HuH-7 (cell line): ENCODE data around the gene ASPN.

Experiments
- DNase-seq: peaks from one replicate; pipeline ENCODE4 v3.0.0; 2011; ENCODE audit warnings: low spot score

Gene ASPN

GRCh38 chr9:92504881-92505280 lies 22.6 kb upstream of the ASPN start:
- no peak for DNase-seq

GRCh38 chr9:92503156-92503555 lies 20.9 kb upstream of the ASPN start:
- DNase-seq, result no peak

GRCh38 chr9:92501671-92502393 lies 19.5 kb upstream of the ASPN start:
- DNase-seq, result peak; percentile 53

- no peak for DNase-seq
Measured at GRCh38 chr9:92500725-92501124, 18.4 kb upstream of the ASPN start.

GRCh38 chr9:92499701-92500100 lies 17.4 kb upstream of the ASPN start:
- no peak for DNase-seq

DNA sequence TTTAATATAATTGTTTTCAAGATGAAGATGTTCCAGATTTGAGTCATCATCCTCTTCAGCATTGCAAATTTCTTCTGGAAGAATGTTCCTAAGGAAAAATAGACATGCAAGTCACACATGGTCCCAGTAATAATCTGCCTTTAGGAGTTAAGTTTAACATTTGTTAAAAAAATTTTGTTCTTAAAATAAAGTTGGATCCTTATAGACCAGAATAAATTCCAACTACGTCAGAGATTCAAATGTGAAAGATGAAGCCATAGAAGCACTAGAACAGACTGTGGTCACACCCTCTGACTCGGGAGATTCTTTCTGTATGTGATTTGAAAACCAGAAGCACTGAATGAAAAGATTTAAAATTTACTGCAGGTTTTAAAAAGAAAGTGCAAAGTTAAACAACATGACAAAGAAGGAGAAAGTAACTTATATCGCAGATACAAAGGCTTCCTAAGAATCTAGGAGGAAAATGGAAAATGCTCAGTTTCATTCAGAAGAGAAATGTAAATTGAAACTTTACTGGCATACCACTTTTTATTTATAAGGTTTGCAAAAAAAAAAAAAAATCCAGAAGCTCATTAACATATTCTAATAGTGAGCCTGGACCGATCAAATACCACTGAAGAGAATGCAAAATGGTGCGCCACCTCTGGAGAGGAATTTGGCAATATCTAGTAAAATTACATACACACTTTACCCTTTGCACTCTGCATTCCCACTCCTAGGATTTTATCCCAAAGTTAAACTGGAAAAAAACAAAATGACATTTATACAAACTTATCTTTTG lies 14.3 kb upstream of the ASPN start:
- no peak for DNase-seq

- DNase-seq, result no peak
Measured at GRCh38 chr9:92494856-92495255, 12.6 kb upstream of the ASPN start.

DNA sequence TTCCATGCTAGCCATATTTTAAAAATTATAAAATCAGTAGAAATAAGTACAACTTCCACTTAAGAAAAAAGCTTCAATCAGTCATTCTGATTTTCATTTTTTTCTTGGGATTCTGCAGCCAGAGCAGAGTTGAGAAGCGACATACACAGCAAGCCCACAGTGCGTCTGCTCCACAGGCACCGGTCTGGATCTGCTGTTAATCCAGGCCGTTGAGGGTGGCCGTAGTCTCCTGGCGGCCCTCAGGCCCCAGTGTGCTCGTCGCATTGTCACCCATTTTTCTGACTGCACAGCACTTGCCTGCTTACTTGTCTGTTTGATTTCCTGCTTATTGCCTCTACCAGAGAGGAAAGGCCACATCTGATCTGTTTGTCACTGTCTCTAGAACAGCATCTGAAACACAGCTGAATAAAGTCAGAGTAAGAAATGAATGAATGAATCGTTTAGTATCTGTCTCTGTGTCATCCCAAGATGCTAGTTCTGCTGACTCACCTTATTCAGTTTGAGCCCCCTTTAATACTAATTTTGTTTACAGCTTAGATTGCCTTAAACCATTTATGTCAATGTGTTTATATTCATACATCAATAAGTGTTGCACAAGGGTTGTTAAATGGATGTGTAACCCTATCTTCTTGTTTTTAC lies 11.6 kb upstream of the ASPN start:
- no peak for DNase-seq

DNA sequence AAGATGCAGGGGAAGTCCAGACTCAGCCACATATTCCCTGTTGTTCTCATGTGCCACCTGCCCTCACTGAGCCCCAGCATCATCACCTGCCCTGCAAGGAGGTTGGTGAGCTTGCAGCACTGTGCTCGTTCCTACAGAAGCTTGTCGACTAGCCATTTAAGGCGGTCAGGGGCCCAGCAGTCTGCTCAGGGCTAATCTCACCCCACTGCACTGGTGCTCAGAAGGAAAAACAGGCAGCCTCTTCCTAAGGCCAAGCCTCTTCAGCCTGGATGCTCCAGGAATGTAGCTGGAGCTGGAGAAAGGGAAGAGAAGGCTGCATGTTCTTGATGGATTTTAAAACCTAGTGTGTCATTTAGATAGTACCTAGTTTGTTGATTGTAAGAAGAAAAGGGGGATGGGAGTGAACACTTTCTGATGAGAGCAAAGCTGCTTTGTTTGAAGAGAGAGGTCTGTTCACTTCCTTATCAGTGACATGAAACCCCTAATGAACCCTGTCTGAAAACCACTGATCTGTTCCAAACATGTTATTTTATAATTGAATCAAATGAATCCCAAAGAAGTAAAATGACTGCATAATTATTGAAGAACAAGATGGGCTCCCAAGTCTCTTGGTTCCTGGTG lies 10.6 kb upstream of the ASPN start:
- no peak for DNase-seq

GRCh38 chr9:92488681-92489550 lies 6.6 kb upstream of the ASPN start:
- DNase-seq, result no peak

DNA sequence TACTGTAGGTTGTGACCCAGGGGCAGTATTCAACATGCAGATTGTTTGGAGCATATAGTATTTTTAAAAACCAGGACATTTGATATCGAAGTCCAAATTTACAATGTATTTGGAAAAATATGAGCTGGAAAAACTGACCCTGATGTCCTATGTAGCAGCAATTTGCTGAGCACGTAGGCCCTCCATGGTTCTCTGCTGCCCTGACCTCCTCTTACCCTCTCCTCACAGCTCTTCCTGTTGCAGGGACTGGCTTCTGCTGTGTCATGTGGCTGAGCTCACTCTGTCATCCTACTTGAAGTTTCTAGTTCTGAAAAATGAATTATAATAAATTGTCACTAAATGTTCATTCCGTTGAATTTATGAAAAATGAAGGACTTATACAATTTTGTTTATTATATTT lies 4.1 kb upstream of the ASPN start:
- no peak for DNase-seq

DNA sequence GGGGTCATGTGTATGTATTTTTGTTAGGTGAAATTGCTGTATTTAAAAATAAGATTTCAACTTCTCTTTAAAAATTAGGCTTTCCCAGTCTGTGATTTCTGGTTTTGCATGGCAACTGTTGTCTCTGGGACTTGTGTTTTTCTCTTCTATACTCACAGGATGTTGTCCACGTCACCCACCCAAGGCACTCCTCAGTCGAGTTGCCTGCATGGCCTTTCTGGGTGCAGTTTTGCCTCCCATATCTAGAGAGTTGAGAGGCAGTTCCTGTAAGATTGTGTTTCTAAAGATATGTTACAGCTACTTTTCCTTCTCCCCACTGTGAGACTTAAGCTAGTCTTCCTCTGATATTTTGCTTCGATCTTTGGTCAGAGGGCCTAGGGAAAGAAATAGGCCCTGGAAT lies 2.3 kb upstream of the ASPN start:
- DNase-seq, result no peak

- no peak for DNase-seq
Measured at GRCh38 chr9:92483627-92484545, 1.6 kb upstream of the ASPN start.

DNA sequence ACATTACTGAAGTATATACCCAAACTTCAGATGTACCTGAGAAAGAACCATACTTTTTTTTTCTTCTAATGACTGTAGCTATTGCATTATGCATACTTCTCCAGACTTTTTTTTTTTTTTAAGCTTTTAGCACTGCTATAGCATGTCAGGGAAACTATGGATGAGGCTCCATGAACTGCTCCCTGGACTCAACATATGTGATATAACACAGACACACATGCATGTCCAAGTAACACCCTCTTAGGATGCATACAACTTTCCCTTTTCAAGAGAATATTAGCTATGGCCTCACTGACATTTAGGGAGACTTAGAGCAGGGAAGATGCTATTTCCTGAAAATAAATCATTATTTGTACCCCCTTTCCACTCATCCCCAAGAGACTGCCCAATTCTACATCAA lies 499 bp upstream of the ASPN start:
- DNase-seq, result no peak

DNA sequence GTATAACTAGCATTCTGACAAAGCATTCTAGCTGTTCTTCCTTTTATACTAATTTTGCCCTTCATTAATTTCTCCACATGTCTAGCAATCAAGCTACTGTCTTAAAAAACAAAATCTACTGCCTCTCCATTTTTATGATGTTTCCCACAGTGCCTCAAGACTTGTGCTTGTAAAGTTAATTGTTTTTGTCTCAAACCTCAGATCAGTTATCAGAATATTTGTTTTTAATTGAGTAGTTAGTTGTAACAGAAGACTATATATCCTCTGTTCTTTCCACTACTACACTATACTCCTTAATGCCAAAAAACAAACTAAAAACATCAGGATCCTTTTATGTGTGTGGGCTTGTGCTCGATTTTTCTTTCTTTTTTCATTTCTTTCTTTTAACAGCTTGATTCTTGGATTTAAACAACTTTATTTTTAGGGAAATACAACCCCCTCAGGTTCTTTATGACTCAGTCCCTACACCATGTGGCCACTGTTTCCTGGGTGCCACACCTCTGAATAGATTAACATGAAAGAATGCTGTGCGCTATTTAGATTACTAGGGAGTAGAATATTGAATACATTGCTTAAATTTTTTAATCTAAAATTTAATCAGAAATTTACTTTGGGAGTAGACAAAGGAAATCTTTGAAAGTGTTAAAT lies 1.2 kb downstream of the ASPN start:
- no peak for DNase-seq

- DNase-seq, result no peak
Measured at GRCh38 chr9:92480291-92480771, 2.0 kb downstream of the ASPN start.

- DNase-seq, result no peak
Measured at GRCh38 chr9:92479346-92479745, 3.0 kb downstream of the ASPN start.

- DNase-seq, result no peak
Measured at GRCh38 chr9:92478783-92479182, 3.5 kb downstream of the ASPN start.

DNA sequence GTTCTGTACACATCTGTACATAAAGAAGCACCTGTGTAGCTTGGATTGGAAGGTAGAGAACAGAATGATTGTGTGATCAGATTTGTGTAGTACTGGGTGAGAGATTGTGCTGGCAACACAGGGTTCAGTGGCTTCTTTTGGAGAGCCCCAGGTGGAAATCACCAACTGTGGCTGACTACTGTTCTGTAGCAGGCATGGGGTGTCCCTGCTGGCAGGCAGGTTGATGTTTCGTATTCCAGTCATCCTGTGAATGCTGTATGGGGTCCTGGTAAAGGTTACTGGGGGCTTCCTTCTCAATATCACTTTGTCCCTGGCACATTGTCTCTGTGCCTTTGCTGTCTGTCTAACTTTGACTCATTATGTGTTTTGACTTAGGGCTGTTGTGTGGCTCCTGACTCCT lies 5.3 kb downstream of the ASPN start:
- no peak for DNase-seq

GRCh38 chr9:92474587-92474986 lies 7.7 kb downstream of the ASPN start:
- DNase-seq, result no peak
